SU-DHL-6 (cell line): ENCODE measurements around the gene HTR1E.

Source experiments
- H2AFZ ChIP-seq: fragments of 200-600 bp; sonication (generic); 2 replicates; pipeline ENCODE4 v1.6.1; 2014; ENCODE audit warnings: low read depth, mild to moderate bottlenecking, moderate library complexity, mixed read lengths, antibody characterized with exemption, low read length; ENCODE audit not compliant: severe bottlenecking
- H3F3A ChIP-seq: fragments of 200-600 bp; shearing (Covaris generic); 2 replicates; pipeline ENCODE4 v1.6.0; 2016; ENCODE audit warnings: antibody characterized with exemption, mild to moderate bottlenecking; ENCODE audit not compliant: insufficient read depth
- H3K27ac ChIP-seq: fragments of 200-600 bp; sonication (generic); 2 replicates; pipeline ENCODE4 v1.5.1; 2016; ENCODE audit warnings: low read depth, mild to moderate bottlenecking, low read length, moderate library complexity, mixed read lengths
- H3K27me3 ChIP-seq: fragments of 200-600 bp; sonication (generic), shearing (Covaris generic); 2 replicates; pipeline ENCODE4 v1.6.0; 2014; ENCODE audit warnings: mild to moderate bottlenecking, low read length
- H3K36me3 ChIP-seq: fragments of 200-600 bp; sonication (generic); 2 replicates; pipeline ENCODE4 v1.6.1; 2014; ENCODE audit warnings: mild to moderate bottlenecking, low read length, mixed read lengths
- H3K4me2 ChIP-seq: fragments of 300-600, 200-600 bp; shearing (Covaris generic), sonication (generic); 2 replicates; pipeline ENCODE4 v1.6.0; 2014; ENCODE audit warnings: low read length, low read depth, mild to moderate bottlenecking; ENCODE audit not compliant: poor library complexity, severe bottlenecking
- H3K4me3 ChIP-seq: fragments of 200-600 bp; sonication (generic); 2 replicates; pipeline ENCODE4 v1.5.1; 2014; ENCODE audit warnings: antibody characterized with exemption, low read length, mild to moderate bottlenecking, mixed read lengths; ENCODE audit not compliant: insufficient read depth, poor library complexity, severe bottlenecking
- H3K79me2 ChIP-seq: fragments of 200-600 bp; sonication (generic); 2 replicates; pipeline ENCODE4 v1.6.1; 2014; ENCODE audit warnings: mild to moderate bottlenecking, low read length, moderate library complexity; ENCODE audit not compliant: insufficient read depth
- H3K9ac ChIP-seq: fragments of 200-600 bp; sonication (generic); 2 replicates; pipeline ENCODE4 v1.7.0; 2014; ENCODE audit warnings: mild to moderate bottlenecking, low read length
- H3K9me2 ChIP-seq: fragments of 200-600 bp; sonication (generic); replicated peaks from 2 replicates; pipeline ENCODE4 v1.6.1; 2014; ENCODE audit warnings: low read length; ENCODE audit not compliant: insufficient read depth
- H3K9me3 ChIP-seq: fragments of 200-600 bp; sonication (generic); 2 replicates; pipeline ENCODE4 v1.6.1; 2014; ENCODE audit warnings: low read length, mixed read lengths; ENCODE audit not compliant: insufficient read depth
- H4K20me1 ChIP-seq: fragments of 200-600 bp; sonication (generic); 2 replicates; pipeline ENCODE4 v1.6.1; 2014; ENCODE audit warnings: low read depth, mild to moderate bottlenecking, antibody characterized with exemption, low read length, moderate library complexity, mixed read lengths
- EZH2phosphoT487 ChIP-seq: fragments of 200-600 bp; sonication (generic), shearing (Covaris generic); conservative IDR thresholded peaks from 2 replicates; pipeline ENCODE4 v1.6.1; 2018; ENCODE audit warnings: mild to moderate bottlenecking, antibody characterized with exemption, low read length, moderate library complexity, mixed read lengths
- TF ChIP-seq, protein P1 (sequence below): fragments of 200-600 bp; sonication (generic); IDR thresholded peaks from one replicate; pipeline ENCODE4 v1.5.1; 2017; ENCODE audit warnings: antibody characterized with exemption, mild to moderate bottlenecking, low read length, moderate library complexity; ENCODE audit not compliant: insufficient read depth, poor library complexity, severe bottlenecking

The HTR1E gene

DNA sequence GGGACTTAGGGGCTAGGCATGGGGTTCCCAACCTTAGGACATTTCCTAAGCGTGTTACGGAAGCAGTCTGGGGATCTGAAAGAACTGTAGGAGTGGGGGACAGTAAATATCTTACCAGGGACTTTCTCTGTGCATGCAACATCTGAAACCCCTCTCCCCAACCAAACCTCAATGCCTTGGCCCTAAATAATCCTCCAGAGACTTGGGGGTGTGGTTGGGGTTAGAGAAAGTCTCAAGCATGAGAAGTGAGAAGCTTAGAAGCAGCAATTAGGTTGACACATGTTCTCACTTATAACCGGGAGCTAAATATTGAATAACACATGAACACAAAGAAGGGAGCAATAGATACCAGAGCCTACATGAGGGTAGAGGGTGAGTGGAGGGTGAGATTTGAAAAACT is 74.7 kb downstream of the HTR1E start:
- Histone ChIP-seq H3K36me3 (no peaks in the 10 kb centered on the region), H3K4me3 (no peak overlapping the region), H3K27me3 (no peaks in the 10 kb centered on the region), H3K9me3 (no peaks in the 10 kb centered on the region), H3K27ac (no peak overlapping the region), H3K9ac (no peak overlapping the region), H3F3A (no peaks in the 10 kb centered on the region), H3K9me2 (no peaks in the 10 kb centered on the region), H2AFZ (no peak overlapping the region), H3K4me2 (no peak overlapping the region), H3K79me2 (no peaks in the 10 kb centered on the region), H4K20me1 (no peaks in the 10 kb centered on the region)
- TF ChIP-seq, protein P1, sequence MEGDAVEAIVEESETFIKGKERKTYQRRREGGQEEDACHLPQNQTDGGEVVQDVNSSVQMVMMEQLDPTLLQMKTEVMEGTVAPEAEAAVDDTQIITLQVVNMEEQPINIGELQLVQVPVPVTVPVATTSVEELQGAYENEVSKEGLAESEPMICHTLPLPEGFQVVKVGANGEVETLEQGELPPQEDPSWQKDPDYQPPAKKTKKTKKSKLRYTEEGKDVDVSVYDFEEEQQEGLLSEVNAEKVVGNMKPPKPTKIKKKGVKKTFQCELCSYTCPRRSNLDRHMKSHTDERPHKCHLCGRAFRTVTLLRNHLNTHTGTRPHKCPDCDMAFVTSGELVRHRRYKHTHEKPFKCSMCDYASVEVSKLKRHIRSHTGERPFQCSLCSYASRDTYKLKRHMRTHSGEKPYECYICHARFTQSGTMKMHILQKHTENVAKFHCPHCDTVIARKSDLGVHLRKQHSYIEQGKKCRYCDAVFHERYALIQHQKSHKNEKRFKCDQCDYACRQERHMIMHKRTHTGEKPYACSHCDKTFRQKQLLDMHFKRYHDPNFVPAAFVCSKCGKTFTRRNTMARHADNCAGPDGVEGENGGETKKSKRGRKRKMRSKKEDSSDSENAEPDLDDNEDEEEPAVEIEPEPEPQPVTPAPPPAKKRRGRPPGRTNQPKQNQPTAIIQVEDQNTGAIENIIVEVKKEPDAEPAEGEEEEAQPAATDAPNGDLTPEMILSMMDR = no peak
- no peak for TF ChIP-seq EZH2phosphoT487

DNA sequence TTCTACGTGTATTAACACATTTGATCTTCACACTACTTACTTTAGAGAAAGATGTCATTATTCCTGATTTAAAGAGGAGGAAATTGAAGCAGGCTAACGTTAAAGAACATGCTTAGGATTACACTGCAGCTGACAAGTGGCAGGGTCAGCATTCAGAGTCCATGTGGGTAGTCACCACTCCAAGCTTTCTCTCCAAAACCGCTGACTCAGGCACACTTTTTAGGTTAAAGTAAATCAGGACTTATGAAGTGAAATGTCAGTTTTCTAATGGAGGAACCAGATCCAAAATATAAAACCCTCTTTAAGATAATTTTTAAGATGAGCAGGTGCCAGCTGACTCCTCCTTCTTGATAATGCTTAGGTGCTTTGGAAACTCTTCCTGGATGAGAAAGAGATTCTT is 75.4 kb downstream of the HTR1E start:
- Histone ChIP-seq H3K27me3 (no peaks in the 10 kb centered on the region), H3K27ac (no peak overlapping the region), H3K9me2 (no peaks in the 10 kb centered on the region), H3K4me2 (no peak overlapping the region), H3K79me2 (no peaks in the 10 kb centered on the region), H4K20me1 (no peaks in the 10 kb centered on the region), H3F3A (no peaks in the 10 kb centered on the region), H3K4me3 (no peak overlapping the region), H3K9ac (no peak overlapping the region), H2AFZ (no peak overlapping the region), H3K36me3 (no peaks in the 10 kb centered on the region), H3K9me3 (no peaks in the 10 kb centered on the region)
- TF ChIP-seq, protein P1 = no peak

DNA sequence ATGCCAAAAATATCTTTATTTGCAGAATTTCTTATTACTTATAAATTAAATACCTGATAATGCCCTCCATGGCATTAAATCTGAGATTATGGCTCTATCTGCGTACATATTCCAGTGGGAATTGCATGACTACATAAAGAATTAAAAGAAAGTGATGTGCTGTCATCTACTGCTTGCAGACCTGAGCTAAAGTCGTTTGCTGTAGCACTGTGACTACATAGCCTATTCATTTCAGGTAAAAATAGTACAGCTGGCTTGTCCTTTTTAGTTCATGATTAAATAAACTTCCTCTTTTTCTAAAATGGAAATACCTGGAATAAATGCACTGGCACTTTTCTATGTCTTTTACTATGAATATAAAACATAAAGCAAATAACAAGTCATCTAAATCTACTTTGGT is 79.4 kb downstream of the HTR1E start:
- Histone ChIP-seq H3K9ac (no peak overlapping the region), H3F3A (no peaks in the 10 kb centered on the region), H3K9me2 (no peaks in the 10 kb centered on the region), H3K36me3 (no peaks in the 10 kb centered on the region), H4K20me1 (no peaks in the 10 kb centered on the region), H3K4me2 (no peak overlapping the region), H3K79me2 (no peaks in the 10 kb centered on the region), H3K27ac (no peak overlapping the region), H3K9me3 (no peaks in the 10 kb centered on the region), H3K27me3 (0 out of 2 replicates have a peak, but pooled peaks cover 3% of the 10 kb centered on the region), H2AFZ (no peak overlapping the region), H3K4me3 (no peak overlapping the region)
- TF ChIP-seq, protein P1 = no peak
- TF ChIP-seq EZH2phosphoT487 = no peak

DNA sequence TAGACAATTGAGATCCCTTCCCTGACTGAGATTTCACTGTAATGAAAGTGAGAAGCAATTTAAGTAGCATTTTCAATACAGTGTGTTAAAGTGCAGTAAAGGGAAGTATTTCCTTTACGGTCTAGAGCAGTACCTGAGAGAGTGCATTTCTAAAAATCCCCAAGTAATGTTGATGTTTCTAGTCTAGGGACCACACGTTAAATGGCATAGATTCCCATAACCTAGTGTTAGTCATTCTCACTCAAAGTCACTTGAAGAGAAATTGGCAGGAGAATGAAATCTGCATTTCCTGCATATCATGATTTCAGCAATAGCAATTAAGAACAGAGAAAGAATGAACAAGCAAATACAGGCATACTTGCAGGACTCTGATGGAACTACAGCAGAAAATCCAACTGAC is 89.7 kb downstream of the HTR1E start:
- Histone ChIP-seq H3K36me3 (no peaks in the 10 kb centered on the region), H3K4me3 (no peak overlapping the region), H3K9ac (no peak overlapping the region), H2AFZ (no peak overlapping the region), H3K79me2 (no peaks in the 10 kb centered on the region), H3F3A (no peaks in the 10 kb centered on the region), H4K20me1 (no peaks in the 10 kb centered on the region), H3K9me3 (no peaks in the 10 kb centered on the region), H3K4me2 (no peak overlapping the region), H3K27ac (no peak overlapping the region), H3K9me2 (no peaks in the 10 kb centered on the region), H3K27me3 (no peaks in the 10 kb centered on the region)
- no peak for TF ChIP-seq EZH2phosphoT487
- TF ChIP-seq, protein P1 = no peak
